ENCODE results near the gene ETV7.

ETV7 gene

DNA sequence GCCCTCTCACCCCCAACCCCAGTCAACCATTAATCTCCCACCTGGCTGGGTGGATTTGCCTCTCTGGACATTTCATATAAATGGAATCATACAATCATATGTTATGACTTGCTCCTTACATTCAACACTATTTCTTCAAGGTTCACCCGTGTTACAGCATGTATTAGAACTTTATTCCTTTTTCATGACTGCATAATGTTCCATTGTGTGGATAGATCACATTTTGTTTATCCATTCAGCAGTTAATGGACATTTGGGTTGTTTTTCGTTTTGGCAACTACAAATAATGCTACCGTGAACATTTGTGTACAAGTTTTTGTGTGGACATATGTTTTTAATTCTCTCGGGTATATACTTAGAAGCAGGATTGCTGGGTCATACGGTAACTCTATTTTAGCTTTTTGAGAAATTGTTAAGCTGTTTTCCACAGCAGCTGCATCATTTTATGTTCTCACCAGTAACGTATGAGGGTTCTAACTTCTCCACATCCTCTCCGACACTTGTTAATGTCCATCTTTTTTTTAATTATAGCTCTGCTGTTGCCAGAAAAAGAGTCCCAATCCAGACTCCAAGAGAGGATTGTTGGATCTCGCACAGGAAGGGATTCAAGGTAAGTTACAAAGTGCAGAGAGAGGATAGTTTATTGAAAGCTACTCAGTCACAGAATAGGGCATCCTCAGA is 34.9 kb downstream of the ETV7 start:
- H3K4me3 ChIP-seq (ENCODE audit: extremely low read depth, insufficient read depth, low read length, poor library complexity, severe bottlenecking), result no peak overlapping the region
- no peaks in the 10 kb centered on the region for H3K9me3 ChIP-seq (ENCODE audit: control insufficient read depth, low read length)
- whole genome bisulfite sequencing, 2 experiments (ENCODE audit: insufficient coverage in 2 of 2), result 95 to 96% methylated on average over 3 to 7 of the region's 8 CpGs
- no peaks in the 10 kb centered on the region for H3K36me3 ChIP-seq (ENCODE audit: control insufficient read depth, insufficient read depth, low read length)
- peaks cover 14% of the 10 kb centered on the region for H3K4me1 ChIP-seq (ENCODE audit: control insufficient read depth, insufficient read depth, low read length, poor library complexity, severe bottlenecking)
- H3K27ac ChIP-seq (ENCODE audit: low read depth, low read length, severe bottlenecking), result no peak overlapping the region

- no peak overlapping the region for H3K4me3 ChIP-seq (ENCODE audit: extremely low read depth, insufficient read depth, low read length, poor library complexity, severe bottlenecking)
- no peaks in the 10 kb centered on the region for H3K9me3 ChIP-seq (ENCODE audit: control insufficient read depth, low read length)
- H3K36me3 ChIP-seq (ENCODE audit: control insufficient read depth, insufficient read depth, low read length), result no peaks in the 10 kb centered on the region
- H3K4me1 ChIP-seq (ENCODE audit: control insufficient read depth, insufficient read depth, low read length, poor library complexity, severe bottlenecking), result peaks cover 16% of the 10 kb centered on the region
- 84 to 85% methylated on average over 11 to 12 of the region's 15 CpGs for WGBS, 2 experiments (ENCODE audit: insufficient coverage in 2 of 2)
- peak overlapping the region; percentile 91 for H3K27ac ChIP-seq (ENCODE audit: low read depth, low read length, severe bottlenecking)
Observed at GRCh38 chr6:36350681-36351571, 36.5 kb downstream of the ETV7 start.

DNA sequence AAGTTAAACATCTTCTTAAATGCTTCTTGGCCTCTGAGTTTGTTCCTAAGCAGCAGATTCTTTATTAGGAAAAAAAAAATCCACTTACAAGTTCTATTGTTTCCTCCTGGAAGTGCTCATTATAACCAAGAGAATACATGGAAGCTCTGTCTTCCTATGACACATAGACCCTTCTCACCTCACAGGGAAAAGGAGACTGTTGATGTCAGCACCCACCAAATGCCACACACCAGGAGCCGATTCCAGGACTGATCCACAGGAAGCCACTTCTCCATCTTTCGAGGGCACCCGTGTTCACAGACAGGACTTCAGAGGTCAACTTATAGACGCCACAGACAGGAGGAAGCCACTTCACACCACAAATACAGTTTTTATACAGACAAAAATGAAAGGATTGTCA is 37.4 kb downstream of the ETV7 start:
- 89% methylated on average over 2 of the region's 4 CpGs; no CpG with 5 or more reads in 1 of the 2 experiments for WGBS, 2 experiments (ENCODE audit: insufficient coverage in 2 of 2)
- H3K27ac ChIP-seq (ENCODE audit: low read depth, low read length, severe bottlenecking), result peak overlapping the region; percentile 91

DNA sequence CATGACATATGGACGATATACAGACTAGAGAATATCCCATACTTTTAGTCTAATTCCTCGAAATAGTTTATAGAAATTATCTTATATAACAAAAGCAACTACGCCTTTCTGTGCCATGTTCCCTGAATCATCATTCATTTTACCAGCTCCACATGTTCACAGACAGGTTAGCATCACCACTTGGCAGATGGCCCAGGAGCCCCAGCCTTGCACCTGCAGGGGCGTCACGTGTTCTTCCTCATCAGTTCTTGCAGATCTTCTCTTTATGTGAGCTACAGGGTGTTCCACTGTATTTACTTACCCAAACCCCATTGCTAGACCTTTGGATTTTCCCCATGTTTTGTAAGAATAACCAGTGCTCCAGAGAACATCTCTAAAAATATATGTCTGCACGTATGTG is 38.2 kb downstream of the ETV7 start:
- no peaks in the 10 kb centered on the region for H3K36me3 ChIP-seq (ENCODE audit: control insufficient read depth, insufficient read depth, low read length)
- WGBS, 2 experiments (ENCODE audit: insufficient coverage in 2 of 2), result 81 to 100% methylated on average over 2 to 3 of the region's 6 CpGs
- H3K27ac ChIP-seq (ENCODE audit: low read depth, low read length, severe bottlenecking), result no peak overlapping the region
- no peaks in the 10 kb centered on the region for H3K9me3 ChIP-seq (ENCODE audit: control insufficient read depth, low read length)
- H3K4me3 ChIP-seq (ENCODE audit: extremely low read depth, insufficient read depth, low read length, poor library complexity, severe bottlenecking), result no peak overlapping the region
- H3K4me1 ChIP-seq (ENCODE audit: control insufficient read depth, insufficient read depth, low read length, poor library complexity, severe bottlenecking), result peaks cover 16% of the 10 kb centered on the region

More for the DNA sequence above, 37.4 kb downstream of the ETV7 start:
- Histone ChIP-seq H3K36me3 (ENCODE audit: control insufficient read depth, insufficient read depth, low read length) (no peaks in the 10 kb centered on the region), H3K9me3 (ENCODE audit: control insufficient read depth, low read length) (no peaks in the 10 kb centered on the region), H3K4me3 (ENCODE audit: extremely low read depth, insufficient read depth, low read length, poor library complexity, severe bottlenecking) (no peak overlapping the region), H3K4me1 (ENCODE audit: control insufficient read depth, insufficient read depth, low read length, poor library complexity, severe bottlenecking) (peaks cover 16% of the 10 kb centered on the region)

DNA sequence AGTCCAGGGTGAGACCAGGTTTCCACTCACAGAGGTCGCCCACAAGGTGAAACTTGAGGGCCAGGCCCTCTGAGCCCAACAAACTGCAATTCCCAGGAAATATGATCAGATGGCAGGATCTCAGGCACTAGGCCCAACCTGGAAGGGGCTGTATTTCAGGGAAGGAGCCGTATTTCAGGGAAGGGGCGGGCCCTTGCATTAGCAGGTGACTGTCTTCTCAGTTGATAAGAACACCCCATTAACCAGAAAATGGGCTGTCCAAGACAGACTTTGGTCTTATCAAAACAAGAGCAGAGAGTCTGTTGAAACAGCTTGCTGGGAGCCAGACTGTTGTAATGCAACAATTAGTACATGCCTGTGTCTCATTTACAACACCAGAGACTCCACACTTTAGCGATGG is 39.8 kb downstream of the ETV7 start:
- Histone ChIP-seq H3K4me3 (ENCODE audit: extremely low read depth, insufficient read depth, low read length, poor library complexity, severe bottlenecking) (no peak overlapping the region), H3K9me3 (ENCODE audit: control insufficient read depth, low read length) (no peaks in the 10 kb centered on the region), H3K27ac (ENCODE audit: low read depth, low read length, severe bottlenecking) (no peak overlapping the region), H3K4me1 (ENCODE audit: control insufficient read depth, insufficient read depth, low read length, poor library complexity, severe bottlenecking) (peaks cover 16% of the 10 kb centered on the region), H3K36me3 (ENCODE audit: control insufficient read depth, insufficient read depth, low read length) (no peaks in the 10 kb centered on the region)
- 90 to 100% methylated on average over 3 of the region's 4 CpGs for WGBS, 2 experiments (ENCODE audit: insufficient coverage in 2 of 2)

DNA sequence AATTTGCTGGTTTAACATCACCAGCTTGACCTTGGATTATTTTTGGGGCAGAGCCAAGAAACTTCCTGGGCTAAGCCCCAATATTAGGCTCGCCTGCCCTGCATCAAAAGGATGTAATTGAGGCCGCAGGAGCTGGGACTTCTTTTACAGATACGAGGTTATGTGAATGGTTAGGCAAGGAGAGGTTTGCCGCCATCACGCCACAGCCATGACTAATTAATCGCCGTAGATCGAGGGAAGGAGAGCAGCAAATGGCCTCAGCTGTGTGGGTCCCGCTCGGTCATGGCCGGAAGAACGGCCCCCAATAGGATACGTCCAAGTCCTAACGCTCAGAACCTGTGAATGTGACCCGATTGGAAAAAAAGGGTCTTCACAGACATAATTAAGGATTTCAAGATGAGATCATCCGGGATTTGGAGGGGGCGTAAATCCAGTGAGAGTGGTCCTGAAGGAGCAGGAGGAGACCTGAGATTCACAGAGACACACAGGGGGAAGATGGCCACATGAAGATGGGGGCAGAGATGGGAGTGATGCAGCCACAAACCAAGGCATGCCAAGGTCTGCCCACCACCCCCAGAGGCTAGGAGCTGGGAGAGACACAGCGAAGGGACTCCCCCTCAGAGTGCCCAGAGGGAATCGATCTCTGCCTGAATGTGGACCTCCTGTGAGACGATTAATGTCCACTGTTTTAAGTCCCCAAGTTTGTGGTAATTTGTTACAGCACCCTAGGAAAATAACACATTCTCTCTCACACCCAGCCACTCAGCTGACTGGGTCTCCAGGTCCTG is 40.8 kb downstream of the ETV7 start:
- Histone ChIP-seq H3K36me3 (ENCODE audit: control insufficient read depth, insufficient read depth, low read length) (no peaks in the 10 kb centered on the region), H3K4me3 (ENCODE audit: extremely low read depth, insufficient read depth, low read length, poor library complexity, severe bottlenecking) (no peak overlapping the region), H3K9me3 (ENCODE audit: control insufficient read depth, low read length) (no peaks in the 10 kb centered on the region), H3K27ac (ENCODE audit: low read depth, low read length, severe bottlenecking) (no peak overlapping the region), H3K4me1 (ENCODE audit: control insufficient read depth, insufficient read depth, low read length, poor library complexity, severe bottlenecking) (peaks cover 13% of the 10 kb centered on the region)
- WGBS, 2 experiments (ENCODE audit: insufficient coverage in 2 of 2), result 94% methylated on average over 20 of the region's 20 CpGs

GRCh38 chr6:36345681-36346466 is 41.6 kb downstream of the ETV7 start:
- WGBS, 2 experiments (ENCODE audit: insufficient coverage in 2 of 2), result 92 to 95% methylated on average over 11 to 12 of the region's 13 CpGs
- Histone ChIP-seq H3K4me3 (ENCODE audit: extremely low read depth, insufficient read depth, low read length, poor library complexity, severe bottlenecking) (no peak overlapping the region), H3K27ac (ENCODE audit: low read depth, low read length, severe bottlenecking) (peak overlapping the region; percentile 52), H3K4me1 (ENCODE audit: control insufficient read depth, insufficient read depth, low read length, poor library complexity, severe bottlenecking) (peaks cover 6% of the 10 kb centered on the region), H3K9me3 (ENCODE audit: control insufficient read depth, low read length) (no peaks in the 10 kb centered on the region), H3K36me3 (ENCODE audit: control insufficient read depth, insufficient read depth, low read length) (no peaks in the 10 kb centered on the region)

DNA sequence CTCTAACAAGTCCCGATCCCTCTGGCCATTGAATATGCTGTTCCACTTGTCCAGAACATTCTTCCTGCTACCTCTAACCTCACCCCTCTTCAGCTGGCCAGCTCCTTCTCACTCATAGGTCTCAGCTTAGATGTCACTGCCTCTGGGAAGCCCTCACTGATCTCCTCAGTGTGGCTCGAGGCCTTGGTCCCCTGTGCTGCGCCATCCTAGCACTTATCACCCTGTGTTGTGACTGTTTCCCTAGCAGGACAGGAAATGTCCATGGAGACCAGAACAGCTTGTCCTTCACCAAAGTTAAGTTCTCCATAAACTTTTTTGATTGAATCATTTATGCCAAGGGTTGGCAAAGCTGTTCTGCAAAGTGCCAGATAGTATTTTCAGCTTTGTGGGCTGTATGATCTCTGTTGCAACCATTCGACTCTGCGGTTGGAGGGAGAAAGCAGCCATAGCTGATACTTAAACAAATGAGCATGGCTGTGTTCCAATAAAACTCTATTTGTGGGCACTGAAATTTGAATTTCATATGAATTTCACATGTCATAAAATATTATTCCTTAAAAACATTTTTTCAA is 44.3 kb downstream of the ETV7 start:
- Histone ChIP-seq H3K4me3 (ENCODE audit: extremely low read depth, insufficient read depth, low read length, poor library complexity, severe bottlenecking) (no peak overlapping the region), H3K27ac (ENCODE audit: low read depth, low read length, severe bottlenecking) (no peak overlapping the region), H3K36me3 (ENCODE audit: control insufficient read depth, insufficient read depth, low read length) (no peaks in the 10 kb centered on the region), H3K9me3 (ENCODE audit: control insufficient read depth, low read length) (no peaks in the 10 kb centered on the region), H3K4me1 (ENCODE audit: control insufficient read depth, insufficient read depth, low read length, poor library complexity, severe bottlenecking) (peaks cover 6% of the 10 kb centered on the region)
- 75 to 77% methylated on average over 4 to 5 of the region's 5 CpGs for WGBS, 2 experiments (ENCODE audit: insufficient coverage in 2 of 2)

GRCh38 chr6:36340618-36341454 is 46.6 kb downstream of the ETV7 start:
- no peak overlapping the region for H3K4me3 ChIP-seq (ENCODE audit: extremely low read depth, insufficient read depth, low read length, poor library complexity, severe bottlenecking)
- H3K36me3 ChIP-seq (ENCODE audit: control insufficient read depth, insufficient read depth, low read length), result no peaks in the 10 kb centered on the region
- no peaks in the 10 kb centered on the region for H3K9me3 ChIP-seq (ENCODE audit: control insufficient read depth, low read length)
- H3K27ac ChIP-seq (ENCODE audit: low read depth, low read length, severe bottlenecking), result peak overlapping the region; percentile 33
- H3K4me1 ChIP-seq (ENCODE audit: control insufficient read depth, insufficient read depth, low read length, poor library complexity, severe bottlenecking), result peaks cover 3% of the 10 kb centered on the region
- 25 to 34% methylated on average over 25 to 29 of the region's 36 CpGs for WGBS, 2 experiments (ENCODE audit: insufficient coverage in 2 of 2)
